Islet precursor cell (in vitro differentiated cells): ENCODE measurements around the gene FBN2.
"Not testable (repeated sequence)": the region's sequence is repeated elsewhere in the genome, so short reads cannot be mapped to it uniquely, and the experiment has no call there.

Experiments
- DNase-seq: peaks from one replicate; pipeline ENCODE4 v3.0.0-alpha.2; 2018

FBN2 gene

DNA sequence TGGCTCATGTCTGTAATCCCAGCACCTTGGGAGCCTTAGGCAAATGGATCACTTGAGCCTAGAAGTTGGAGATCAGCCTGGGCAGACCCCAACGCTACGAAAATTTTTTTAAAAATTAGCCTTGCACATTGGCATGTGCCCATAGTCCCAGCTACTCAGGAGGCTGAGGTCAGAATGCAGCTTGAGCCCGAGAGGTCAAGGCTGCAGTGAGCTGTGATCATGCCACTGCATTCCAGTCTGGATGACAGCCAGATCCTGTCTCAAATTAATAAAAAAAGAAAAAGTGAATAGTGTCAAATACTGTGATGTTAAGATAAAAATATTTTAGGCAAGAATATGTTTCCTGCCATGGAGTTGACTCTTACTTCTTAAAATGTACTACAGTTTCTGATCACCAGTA lies 5.3 kb downstream of the FBN2 start:
- DNase-seq, result no peak

- peak; percentile 73 for DNase-seq
These were observed 5.9 kb downstream of the FBN2 start for GRCh38 chr5:128532127-128532526.

GRCh38 chr5:128528637-128529255 lies 9.3 kb downstream of the FBN2 start:
- no peak for DNase-seq

DNA sequence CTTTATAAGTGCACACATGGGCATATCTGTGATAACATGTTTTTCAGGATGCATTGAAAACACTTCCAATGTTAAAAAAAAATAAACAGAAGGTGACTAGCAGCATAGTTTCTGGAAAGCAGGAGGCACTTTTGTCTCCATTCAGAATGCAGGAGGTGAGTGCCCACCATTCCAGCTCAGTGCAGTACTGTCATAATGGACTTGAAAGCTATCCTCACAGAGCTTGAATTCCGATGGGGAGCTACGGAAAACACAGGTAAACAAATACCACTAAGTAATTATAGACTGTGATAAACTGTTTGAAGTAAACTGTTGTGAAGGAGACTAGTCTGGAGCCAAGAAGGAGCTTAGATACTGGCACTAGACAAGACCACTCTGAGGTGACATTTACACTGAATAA lies 9.9 kb downstream of the FBN2 start:
- peak; percentile 74 for DNase-seq

- DNase-seq, result no peak
These were observed 11.0 kb downstream of the FBN2 start for GRCh38 chr5:128527077-128527476.

DNA sequence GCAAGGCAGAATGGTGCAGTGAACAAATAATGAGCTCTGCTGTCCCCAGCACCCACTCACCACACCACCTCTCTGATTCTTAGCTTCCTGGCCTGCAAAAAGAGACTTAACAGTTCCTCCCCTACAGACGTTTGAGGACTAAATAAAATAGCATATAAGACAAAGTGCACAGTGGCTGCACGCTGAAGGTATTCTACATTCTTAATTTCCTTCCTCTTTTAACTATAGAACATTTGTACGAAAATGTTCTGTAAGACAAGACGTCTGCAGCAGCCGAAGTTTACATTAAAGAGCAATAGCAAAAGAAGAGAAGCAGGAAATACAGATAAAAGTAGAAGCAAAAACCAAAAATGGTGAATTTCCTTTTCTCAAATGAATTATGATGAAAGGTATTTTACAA lies 15.7 kb downstream of the FBN2 start:
- DNase-seq, result no peak

DNA sequence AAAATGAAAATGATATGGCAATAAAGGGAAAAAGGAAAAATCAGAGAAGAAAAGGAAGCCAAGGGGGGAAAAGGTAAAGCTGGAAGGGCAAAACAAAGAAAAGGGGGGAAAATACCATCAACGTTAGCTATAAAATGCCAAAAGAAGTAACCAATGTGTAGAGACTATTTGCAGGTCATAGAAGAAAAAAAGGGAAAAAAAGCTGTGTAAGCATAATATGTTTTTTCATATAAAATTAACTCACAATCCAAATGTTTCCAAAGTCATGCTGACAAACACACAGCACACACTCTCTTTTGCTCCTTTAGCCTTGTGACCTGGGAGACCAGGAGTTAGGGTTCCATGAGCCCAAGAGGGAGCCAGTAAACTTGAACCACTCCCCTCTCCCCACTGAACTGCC lies 18.2 kb downstream of the FBN2 start:
- no peak for DNase-seq

- DNase-seq, result no peak
These were observed 21.1 kb downstream of the FBN2 start for GRCh38 chr5:128516978-128517377.

- no peak for DNase-seq
These were observed 24.2 kb downstream of the FBN2 start for GRCh38 chr5:128513806-128514205.

- DNase-seq, result no peak
These were observed 25.2 kb downstream of the FBN2 start for GRCh38 chr5:128512894-128513293.

- DNase-seq, result no peak
These were observed 31.4 kb downstream of the FBN2 start for GRCh38 chr5:128506643-128507042.

DNA sequence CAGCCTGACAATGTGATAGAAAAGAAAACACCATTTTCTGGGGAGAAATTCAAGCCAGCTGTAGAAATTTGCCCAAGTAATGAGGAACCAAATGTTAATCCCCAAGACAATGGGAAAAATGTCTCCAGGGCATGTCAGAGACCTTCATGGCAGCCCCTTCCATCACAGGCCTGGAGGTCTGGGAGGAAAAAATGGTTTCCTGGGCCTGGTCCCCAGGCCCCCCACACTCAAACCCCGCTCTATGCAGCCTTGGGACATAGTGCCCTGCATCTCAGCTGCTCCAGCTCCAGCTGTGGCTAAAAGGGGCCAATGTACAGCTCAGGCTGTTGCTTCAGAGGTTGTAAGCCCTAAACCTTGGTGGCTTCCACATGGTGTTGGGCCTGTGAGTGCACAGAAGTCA lies 34.3 kb downstream of the FBN2 start:
- not testable (repeated sequence) for DNase-seq

- no peak for DNase-seq
These were observed 39.1 kb downstream of the FBN2 start for GRCh38 chr5:128498844-128499455.

DNA sequence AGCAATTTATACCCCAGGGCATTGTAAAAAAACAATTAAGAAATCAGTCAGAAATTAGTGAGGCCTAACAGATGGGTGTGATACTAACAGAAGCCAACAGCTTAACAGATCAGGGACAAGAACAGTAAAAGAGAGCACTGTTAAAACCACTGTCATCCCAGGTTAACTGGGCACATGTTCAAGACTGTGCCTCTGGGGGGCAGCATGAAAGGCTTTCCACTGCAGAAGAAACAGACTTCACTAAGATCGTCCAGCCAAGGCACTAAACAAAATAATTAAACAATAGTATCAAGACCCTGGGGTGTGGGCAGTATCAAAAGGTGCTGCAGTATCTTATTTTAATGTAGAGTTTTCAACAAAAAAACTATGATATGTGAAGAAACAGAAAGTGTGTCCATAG lies 43.5 kb downstream of the FBN2 start:
- peak; percentile 64 for DNase-seq

DNA sequence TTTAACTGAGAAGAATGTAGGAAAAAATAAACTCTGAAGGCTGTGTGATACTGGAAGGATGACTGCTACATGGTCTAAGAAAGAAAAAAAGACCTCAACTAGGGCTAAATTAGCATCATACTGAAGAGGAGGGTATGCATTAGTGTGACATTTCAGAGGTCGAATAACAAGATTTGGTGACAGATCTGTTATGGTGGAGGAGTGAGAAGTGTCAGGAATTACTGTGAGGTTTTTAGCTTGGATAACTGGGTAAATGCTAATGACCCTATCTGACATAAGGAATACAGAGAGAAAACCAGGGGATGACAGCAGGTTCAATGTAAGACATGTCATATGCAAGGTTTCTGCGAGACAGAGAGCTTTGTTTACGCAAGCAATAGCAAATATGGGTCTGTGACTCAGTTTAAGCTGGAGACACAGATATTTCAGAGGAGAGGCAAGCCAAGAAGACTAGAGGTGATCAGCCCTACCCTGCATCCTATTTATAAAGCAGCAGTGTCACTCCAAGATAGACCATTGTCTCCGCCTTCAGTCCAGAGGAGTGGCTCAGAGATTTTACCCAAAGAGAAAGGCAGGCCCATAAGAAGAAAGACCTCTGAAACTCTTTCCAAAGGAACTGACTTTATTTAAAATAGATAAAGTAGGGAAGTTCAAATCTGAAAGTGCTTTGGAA lies 44.3 kb downstream of the FBN2 start:
- DNase-seq, result no peak

DNA sequence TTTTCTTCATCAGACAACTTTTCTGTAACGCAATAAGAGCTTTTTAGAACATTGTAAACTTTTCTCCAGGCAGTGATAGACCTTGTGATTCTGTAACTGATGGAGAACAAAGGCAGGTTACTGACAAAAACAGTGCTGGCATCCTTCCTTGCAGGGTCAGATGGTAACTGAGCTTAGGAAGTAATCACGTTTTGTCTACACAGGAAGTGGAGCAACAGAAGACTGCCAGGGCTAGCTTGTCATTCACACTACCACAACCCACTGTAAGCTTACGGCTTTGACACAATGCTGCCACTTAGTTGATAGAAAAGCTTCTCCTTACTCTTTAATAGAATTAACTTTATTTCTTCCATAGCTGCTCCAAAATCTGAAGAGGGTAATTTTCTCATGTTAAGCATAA lies 46.8 kb downstream of the FBN2 start:
- DNase-seq, result no peak

DNA sequence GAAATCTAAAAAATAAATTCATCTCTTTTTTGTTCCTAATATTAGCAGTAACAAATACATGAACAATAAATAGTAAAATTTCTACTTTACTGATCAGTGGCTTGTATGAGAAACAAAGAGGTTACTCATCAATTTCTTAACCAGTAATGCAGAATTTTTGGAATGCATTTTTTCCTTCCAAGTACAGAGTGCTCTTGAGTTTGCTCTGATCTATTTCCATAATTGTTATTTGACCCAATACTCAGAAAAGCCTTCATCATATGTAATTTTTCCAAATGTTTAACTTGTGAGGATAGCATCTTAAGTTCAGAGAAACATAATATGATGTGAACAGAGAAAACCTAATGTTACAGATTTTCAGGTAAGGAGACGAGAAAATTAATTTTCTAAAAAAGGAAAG lies 47.3 kb downstream of the FBN2 start:
- no peak for DNase-seq

- no peak for DNase-seq
These were observed 51.0 kb downstream of the FBN2 start for GRCh38 chr5:128487041-128487440.

DNA sequence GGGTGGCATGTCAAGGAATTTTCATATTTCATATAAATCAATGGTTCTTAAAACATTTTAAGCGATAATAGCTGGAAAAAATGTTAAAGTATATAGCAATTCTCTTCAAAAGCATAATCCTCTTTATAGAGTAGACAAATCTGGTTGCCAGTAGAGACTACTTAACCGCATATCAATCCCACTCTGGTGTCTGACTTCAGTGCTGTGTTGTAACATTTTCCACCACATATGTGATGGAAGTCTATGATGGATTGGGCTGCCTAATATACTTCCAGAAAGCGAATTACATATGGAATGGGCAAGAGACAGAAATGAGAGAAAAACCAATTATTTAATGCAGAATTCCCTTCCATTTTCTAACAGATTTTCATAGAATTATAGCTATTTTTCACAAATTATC lies 54.3 kb downstream of the FBN2 start:
- no peak for DNase-seq

DNA sequence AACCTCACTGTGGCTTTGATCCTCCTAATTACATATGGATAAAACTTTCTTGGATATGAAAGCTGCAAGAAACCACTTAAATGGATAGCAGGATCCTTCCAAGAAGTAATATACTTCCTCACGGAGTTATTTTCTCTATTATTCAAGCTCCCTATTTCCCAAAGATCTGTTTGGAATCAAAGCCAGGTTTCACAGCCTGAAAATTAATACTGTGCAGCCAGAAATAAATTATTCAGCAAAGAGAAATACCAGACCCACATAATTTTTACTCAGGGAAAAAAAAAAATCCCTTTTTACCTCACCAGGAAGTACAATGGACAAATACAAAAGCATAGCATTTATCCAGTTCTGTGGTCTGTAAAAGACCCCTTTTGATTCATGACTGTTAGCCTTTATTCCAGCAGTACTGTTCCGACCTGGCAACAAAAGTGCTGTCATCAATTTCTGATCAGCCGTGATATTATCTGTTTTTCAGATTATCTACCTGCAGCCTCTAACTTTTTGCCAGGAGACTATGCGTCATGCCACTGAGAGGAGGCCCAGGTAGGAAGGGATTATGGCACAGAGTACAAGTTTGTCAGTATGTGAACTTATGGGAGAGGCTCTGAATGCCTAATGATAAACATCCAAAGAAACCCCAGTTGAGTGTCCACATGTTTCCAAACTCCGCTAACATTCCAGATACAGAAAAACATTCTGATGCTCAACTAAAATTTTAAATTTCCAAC lies 57.0 kb downstream of the FBN2 start:
- no peak for DNase-seq

DNA sequence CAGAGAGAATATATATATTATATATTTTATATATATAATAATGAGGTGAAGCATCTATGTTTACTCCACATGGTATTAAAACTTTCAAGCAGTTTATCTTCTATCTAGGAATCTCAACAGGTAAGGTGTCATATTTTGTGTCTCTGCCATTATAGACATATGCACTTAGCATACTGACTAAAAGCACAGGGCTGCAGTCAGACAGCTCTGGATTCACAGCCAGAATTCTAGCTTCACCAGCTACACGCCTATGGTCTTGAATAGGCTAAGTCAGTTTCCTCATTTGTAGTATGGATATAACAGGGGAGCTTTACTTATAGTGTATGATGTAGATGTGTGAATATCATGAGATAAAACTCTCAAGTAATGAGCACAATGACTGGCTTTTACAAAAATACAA lies 57.9 kb downstream of the FBN2 start:
- no peak for DNase-seq

DNA sequence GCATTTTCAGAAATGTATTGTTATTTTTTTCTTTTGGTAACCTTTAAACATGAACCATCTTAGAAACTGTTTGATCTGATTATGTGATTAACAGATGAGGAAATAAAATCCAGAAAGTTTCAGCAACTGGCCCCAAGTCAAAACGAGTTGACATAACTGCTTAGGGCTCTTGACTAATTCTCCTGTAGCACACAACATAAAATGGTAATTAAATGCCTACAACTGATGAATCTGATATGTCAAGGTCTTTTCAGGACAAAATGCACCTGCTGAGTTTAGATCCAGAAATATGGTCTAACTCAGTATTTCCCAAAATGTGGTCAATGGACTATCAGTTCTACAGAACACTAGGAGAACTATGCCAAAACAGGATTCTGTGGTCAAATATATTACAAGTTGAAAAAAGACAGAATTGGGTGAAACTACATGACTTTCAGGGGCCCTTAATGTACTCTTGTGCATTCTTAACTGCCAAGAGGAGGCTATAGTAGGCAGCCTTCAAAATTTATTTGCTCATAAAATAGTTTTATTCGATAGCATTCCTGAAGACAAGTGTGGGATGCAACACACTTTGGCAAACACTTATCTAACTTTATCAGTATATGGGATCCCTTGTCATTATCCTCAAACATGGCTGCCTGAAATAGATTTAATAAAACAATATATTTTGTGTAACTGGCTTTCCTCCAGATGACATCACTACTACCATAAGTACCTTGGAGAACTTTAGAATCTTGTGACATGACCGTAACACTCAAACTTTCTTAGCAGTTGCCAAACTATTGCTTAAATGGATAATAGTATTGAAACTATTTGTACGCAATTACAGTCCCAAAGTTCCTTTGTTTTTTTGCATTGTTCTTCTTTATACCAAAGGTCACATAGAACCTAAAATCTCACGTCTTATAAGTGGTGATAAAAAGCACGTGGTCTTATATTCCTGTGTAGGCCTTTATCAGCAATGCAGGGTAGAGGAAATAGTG lies 59.4 kb downstream of the FBN2 start:
- DNase-seq, result no peak

DNA sequence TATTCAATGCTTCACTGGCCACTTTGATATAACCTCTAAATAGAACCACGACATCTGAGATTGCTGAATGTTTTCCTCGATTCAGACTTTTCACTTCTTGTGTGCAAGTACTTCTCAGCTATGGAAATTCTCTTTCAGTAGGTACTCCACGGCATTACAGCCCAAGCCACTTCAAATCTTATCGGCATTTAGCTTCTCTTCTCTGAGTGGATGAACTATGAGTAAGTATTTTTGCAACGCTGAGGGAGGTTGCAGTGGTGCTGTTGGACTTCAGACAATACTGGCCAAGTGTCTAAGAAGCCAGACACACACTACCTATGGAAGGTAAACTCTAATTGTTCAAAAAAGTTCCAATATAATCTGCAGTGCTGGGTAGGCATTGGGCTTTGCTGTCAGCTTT lies 60.1 kb downstream of the FBN2 start:
- no peak for DNase-seq
